ENCODE measurements around the gene PABPC1L.

DNA sequence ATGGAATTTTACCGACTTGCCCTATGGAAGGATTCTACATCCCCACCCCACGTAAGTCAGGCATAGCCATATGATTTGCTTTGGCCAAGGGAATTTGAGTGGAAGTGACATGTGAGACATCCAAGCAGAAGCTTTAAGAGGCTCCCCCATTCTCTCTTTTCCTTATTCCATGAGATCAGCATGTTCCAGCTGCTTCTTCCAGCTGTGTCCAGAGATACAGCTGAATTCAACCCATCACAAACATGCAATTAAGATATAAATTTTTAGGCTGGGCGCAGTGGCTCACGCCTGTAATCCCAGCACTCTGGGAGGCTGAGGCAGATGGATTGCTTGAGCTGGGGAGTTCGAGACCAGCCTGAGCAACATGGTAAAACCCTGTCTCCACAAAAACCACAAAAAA lies 40.4 kb upstream of the PABPC1L start:
- TF ChIP-seq, protein P1, sequence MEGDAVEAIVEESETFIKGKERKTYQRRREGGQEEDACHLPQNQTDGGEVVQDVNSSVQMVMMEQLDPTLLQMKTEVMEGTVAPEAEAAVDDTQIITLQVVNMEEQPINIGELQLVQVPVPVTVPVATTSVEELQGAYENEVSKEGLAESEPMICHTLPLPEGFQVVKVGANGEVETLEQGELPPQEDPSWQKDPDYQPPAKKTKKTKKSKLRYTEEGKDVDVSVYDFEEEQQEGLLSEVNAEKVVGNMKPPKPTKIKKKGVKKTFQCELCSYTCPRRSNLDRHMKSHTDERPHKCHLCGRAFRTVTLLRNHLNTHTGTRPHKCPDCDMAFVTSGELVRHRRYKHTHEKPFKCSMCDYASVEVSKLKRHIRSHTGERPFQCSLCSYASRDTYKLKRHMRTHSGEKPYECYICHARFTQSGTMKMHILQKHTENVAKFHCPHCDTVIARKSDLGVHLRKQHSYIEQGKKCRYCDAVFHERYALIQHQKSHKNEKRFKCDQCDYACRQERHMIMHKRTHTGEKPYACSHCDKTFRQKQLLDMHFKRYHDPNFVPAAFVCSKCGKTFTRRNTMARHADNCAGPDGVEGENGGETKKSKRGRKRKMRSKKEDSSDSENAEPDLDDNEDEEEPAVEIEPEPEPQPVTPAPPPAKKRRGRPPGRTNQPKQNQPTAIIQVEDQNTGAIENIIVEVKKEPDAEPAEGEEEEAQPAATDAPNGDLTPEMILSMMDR (IDR thresholded peaks at IDR 0.05; ENCODE audit: low read length), result no peak
- TF ChIP-seq EZH2 (optimal IDR thresholded peaks at IDR 0.05; ENCODE audit: low read depth, low read length), result no peak

All from MM.1S (cell line).